GM19099 (cell line): ENCODE results near the gene UBE2H.

Source experiments
- POLR2A ChIP-seq: IDR thresholded peaks from 3 replicates; pipeline ENCODE4 v1.6.1; 2011; ENCODE audit warnings: low read depth; ENCODE audit not compliant: insufficient read length; ENCODE audit errors: extremely low read depth

UBE2H gene

DNA sequence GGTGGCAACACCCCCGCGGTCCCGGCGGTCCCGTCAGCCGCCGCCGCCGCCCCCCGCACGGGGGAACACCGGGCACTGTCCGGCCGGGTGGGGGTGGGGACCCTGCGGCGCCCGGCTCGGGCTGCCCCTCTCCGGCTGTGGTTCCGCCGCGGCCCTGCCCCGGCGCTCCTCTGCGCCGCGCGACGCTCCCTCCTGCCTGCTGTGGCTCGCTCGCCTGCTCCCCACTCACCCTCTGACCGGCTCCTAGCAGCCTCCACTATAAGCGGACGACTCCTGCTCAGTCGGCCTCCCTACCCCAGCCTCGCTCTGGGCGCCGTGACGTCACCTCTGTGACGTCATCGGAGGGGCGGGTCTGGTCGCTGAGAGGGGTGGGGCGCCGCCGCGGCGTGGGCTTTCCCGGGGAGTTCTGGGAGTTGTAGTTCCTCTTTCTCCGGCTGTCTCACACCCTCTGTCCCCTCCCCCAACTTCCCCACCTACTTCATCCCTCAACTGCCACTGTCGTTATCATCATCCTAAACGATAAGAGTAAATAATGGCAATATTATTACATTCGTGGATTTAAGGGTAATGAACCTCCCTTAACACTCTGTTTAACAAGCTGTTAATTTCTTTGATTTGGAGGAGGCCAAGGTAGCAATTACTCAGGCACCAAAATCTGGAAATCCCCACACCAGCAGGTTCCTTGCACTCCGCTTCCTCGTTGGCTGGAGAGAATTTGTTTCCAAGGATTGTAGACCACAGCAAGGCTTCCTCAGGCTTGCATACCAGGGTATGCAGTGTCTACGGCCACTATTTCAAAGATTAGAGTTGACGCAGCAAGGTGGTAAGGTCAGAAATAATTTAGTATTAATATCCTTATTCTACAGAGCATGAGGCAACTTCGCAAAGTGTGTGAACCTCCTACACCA lies at the start of gene UBE2H:
Gene UBE2H (minus strand): TSS at position 308 of the 908 bp plus-strand sequence. CDS start 405 bp downstream, outside the sequence.
- TF ChIP-seq POLR2A = peak; percentile 82

GRCh38 chr7:129998446-129998845 lies 45.7 kb upstream of the UBE2H start:
- no peak for TF ChIP-seq POLR2A

DNA sequence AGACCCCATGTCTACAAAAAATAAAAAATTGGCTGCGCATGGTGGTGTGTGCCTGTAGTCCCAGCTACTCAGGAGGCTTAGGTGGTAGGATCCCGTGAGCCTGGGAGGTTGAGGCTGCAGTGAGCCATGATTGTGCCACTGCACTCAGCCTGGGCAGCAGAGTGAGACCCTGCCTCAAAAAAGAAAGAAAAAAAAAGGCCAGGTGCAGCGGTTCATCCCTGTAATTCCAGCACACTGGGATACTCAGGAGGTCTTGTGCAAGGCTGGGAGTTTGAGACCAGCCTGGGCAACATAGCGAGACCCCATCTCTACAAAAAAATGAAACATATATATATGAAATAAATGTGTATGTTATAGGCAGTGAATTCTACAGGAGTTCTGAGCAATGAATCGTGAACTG lies 44.5 kb upstream of the UBE2H start:
- TF ChIP-seq POLR2A = no peak

- TF ChIP-seq POLR2A = no peak
These were observed 40.5 kb upstream of the UBE2H start for GRCh38 chr7:129993275-129993674.

DNA sequence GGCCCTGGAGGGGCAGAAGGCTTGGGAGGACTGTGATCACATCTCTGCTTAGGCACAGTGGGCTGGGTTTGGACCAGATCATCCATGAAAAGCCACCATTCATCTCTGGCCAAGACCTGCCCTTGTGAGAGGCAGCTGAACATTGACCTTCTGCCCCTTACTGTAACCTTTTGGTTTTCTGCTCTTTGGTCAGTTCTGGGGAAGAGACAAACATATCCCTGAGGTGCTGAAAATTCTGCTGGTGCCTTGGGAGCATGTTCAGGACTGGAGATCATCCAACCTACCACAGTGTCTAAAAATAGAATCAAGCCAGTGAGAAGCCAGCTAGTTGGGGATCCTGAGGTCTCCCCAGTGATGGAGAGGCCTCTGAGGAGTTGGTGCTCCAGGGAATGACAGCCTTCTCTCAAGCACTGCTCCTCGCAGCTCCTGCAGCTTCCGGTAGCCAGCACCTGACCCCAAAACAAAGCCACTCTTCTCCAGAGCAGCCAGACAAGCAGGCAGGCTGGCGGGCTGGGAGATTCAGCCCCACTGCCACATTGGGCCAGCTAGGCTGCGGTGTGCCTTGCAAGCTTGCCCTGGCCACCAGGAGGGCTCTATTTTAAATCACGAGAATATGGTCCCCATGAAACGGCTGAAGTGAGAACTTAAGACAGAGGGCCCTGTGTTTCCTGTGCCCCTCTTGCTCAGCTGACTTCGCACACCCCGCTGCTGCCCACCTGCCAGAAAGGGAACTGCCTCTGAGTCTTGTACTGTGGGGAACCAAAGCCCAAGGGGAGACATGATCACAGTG lies 37.8 kb upstream of the UBE2H start:
- no peak for TF ChIP-seq POLR2A

GRCh38 chr7:129989466-129989865 lies 36.7 kb upstream of the UBE2H start:
- TF ChIP-seq POLR2A = no peak

GRCh38 chr7:129986600-129986999 lies 33.8 kb upstream of the UBE2H start:
- no peak for TF ChIP-seq POLR2A

DNA sequence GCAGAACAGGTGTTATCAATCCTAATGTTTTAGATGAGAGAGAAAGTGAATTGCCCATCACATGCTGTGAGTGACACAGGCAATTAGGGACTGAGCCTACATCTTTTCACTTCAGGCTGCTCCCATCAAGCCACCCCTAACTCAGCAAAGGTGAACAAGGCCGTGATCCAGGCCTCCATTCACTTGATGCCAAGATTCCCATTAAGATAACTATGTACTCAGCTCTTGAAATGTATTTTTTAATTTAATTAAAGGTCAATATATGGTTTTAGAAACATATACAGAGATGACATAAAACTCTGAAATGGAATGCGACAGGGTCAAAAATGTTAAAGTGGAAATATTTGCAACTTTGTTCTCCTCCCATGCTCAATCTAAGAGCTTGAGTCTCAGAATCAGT lies 27.9 kb upstream of the UBE2H start:
- no peak for TF ChIP-seq POLR2A

- no peak for TF ChIP-seq POLR2A
These were observed 22.5 kb upstream of the UBE2H start for GRCh38 chr7:129975309-129975708.

DNA sequence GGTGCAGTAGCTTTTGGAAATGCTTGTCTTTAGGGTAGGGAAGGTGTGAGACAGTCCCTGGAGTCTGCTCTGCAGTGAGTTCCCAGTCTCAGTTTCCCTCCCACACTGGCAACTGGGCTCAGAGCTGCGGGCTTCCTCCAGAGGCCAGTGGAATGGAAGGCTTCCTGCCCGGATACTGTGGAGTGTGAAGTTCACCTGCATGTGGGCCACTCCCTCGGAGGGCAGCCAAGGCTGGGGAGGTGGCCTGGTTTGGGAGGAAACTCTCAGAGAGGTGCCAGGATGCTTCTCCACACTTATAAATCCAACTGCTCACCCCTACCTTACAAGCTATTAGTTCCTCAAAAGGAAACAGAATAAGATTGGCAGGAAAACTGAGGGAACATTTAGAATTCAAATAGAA lies 18.1 kb upstream of the UBE2H start:
- no peak for TF ChIP-seq POLR2A

DNA sequence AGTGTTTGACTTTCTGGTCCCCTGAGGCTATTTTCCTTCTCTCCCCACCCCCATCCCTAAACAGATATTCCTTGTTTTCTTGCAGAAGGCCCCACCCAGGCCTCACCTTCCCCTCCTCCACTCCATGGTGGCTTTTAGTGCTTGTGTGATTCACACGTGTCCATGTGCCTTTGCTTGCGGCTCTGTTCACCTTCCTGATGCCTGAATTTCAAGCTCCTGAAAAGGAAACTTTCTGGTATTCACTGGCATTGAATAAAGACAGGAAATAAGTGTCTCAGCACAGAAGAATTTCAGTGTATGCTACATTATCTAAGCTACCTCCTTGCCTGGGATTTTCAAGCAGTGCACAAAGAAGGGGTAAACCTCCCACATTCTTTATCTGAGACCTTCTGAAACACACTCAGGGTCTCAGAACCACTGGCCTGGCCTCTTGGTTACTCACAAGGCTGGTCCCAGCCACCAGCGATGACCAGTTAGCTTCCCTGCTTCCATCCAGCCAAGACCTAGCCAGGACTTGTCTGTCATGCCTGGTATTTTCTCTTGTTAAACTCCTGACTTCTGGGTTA lies 17.2 kb upstream of the UBE2H start:
- no peak for TF ChIP-seq POLR2A

DNA sequence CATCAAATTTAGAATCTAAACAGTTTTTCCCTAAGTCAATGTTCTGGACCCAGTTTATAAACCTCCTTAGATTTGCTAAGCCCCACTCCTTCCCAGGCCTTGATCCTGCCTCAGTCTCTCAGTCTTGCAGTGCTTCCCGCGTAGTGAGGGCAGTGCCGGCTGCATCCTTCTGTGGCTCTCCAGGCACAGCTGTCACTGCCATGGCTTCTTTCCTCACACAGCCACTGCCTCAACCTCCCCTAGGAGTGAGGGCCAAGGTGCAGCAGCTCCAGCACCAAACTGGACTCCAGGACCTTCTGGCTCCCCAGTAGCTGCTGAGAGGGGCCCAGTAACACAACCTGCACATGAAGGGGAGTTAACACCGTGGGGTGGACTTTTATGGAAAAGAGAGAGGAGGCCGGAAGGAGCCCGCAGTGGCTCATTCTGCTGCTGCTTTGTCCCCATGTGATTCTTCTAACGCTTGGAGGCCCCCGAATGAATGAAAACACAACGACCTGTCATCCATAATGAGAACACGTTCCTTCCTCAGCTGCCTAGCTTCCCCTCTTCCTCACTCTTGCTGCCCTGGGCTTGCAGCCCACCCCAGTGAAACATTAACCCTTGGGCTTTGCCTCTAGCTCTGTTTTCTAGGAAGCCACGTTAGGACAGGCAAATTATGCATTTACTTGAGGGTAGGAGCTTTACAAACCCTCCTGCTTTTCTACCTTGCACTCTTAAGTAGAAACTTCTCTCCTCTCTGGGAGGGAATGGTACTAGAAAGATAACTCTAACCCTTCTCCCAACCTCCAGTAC lies 16.0 kb upstream of the UBE2H start:
- no peak for TF ChIP-seq POLR2A

DNA sequence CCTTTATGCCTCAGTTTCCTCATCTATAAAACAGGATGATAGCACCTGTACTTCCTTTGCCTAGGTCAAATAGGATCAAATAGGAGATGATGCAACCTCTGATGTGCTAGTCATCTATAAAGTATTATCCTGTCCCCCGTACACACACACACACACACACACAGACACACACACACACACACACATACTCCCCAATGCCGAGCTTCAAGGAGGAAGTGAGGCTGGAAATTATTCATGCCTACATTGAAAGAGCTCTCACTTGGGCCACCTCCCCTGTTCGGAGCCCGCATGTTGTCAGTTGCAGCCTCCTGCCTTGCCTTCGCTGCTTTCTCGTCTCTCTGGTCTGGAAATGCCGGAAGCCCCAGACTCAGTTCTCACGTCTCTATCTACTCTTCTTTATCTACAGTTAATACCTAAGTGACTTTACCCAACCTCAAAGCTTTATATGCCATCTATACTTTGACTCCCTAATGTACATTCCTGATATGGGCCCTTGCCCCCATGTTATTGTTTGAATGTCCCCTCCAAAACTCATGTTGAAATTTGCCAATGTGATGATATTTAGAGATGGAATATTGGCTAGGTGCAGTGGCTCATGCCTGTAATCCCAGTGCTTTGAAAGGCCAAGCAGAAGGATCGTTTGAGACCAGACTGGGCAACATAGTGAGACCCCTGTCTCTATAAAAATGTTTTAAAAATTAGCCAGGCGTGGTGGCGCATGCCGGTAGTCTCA lies 6.9 kb upstream of the UBE2H start:
- no peak for TF ChIP-seq POLR2A
